H9 (cell line): Measurements from ENCODE around the gene FAM76A. TPM values are rescaled to one million over a fixed set of nuclear protein-coding genes. Genes with fewer than 3 reads are reported as not detected.
"Not testable (repeated sequence)": the region's sequence is repeated elsewhere in the genome, so short reads cannot be mapped to it uniquely, and the experiment has no call there.

Experiments used
- DNase-seq: peaks from one replicate; pipeline ENCODE4 v3.0.0-alpha.2; 2017
- H2AFZ ChIP-seq: one replicate; pipeline ENCODE4 v1.6.1; 2013; ENCODE audit warnings: mild to moderate bottlenecking, low read length, control low read depth, moderate library complexity
- H2AK5ac ChIP-seq: 2 replicates; pipeline ENCODE4 v1.6.1; 2013; ENCODE audit warnings: low read length, control low read depth, mixed read lengths; ENCODE audit not compliant: insufficient read length
- H2BK120ac ChIP-seq: one replicate; pipeline ENCODE4 v1.6.1; 2013; ENCODE audit warnings: low read depth, mild to moderate bottlenecking, low read length, control low read depth, inconsistent platforms; ENCODE audit not compliant: poor library complexity, severe bottlenecking
- H2BK12ac ChIP-seq: 2 replicates; pipeline ENCODE4 v1.6.1; 2013; ENCODE audit warnings: low read length, control low read depth, mixed read lengths, low read depth; ENCODE audit not compliant: insufficient read length
- H2BK15ac ChIP-seq: 2 replicates; pipeline ENCODE4 v1.6.1; 2013; ENCODE audit warnings: low read depth, low read length, control low read depth
- H2BK20ac ChIP-seq: one replicate; pipeline ENCODE4 v1.6.1; 2013; ENCODE audit warnings: low read depth, mild to moderate bottlenecking, low read length, control low read depth, inconsistent platforms; ENCODE audit not compliant: poor library complexity, severe bottlenecking
- H2BK5ac ChIP-seq: 2 replicates; pipeline ENCODE4 v1.6.1; 2013; ENCODE audit warnings: low read length, control low read depth, mixed read lengths; ENCODE audit not compliant: insufficient read length
- H3K14ac ChIP-seq: 2 replicates; pipeline ENCODE4 v1.6.1; 2013; ENCODE audit warnings: low read length, control low read depth; ENCODE audit not compliant: insufficient read depth
- H3K18ac ChIP-seq: 2 replicates; pipeline ENCODE4 v1.6.1; 2013; ENCODE audit warnings: low read depth, mild to moderate bottlenecking, mixed read lengths, low read length, control low read depth; ENCODE audit not compliant: insufficient read length
- H3K23ac ChIP-seq: 2 replicates; pipeline ENCODE4 v1.6.1; 2013; ENCODE audit warnings: low read length, control low read depth, mixed read lengths, low read depth; ENCODE audit not compliant: insufficient read length
- H3K23me2 ChIP-seq: 2 replicates; pipeline ENCODE4 v1.6.1; 2013; ENCODE audit warnings: low read depth, mild to moderate bottlenecking, mixed read lengths, low read length, control low read depth; ENCODE audit not compliant: insufficient read length, poor library complexity, severe bottlenecking
- H3K27ac ChIP-seq: 2 replicates; pipeline ENCODE4 v1.5.1; 2013; ENCODE audit warnings: low read length, control low read depth, mixed read lengths, low read depth; ENCODE audit not compliant: insufficient read length
- H3K27me3 ChIP-seq: 2 replicates; pipeline ENCODE4 v1.6.1; 2013; ENCODE audit warnings: low read length, control low read depth, inconsistent platforms; ENCODE audit not compliant: insufficient read depth
- H3K4ac ChIP-seq: 2 replicates; pipeline ENCODE4 v1.6.1; 2013; ENCODE audit warnings: low read depth, mild to moderate bottlenecking, control low read depth, inconsistent platforms, low read length, moderate library complexity
- H3K4me1 ChIP-seq: 2 replicates; pipeline ENCODE4 v1.6.1; 2013; ENCODE audit warnings: low read length, control low read depth, inconsistent platforms; ENCODE audit not compliant: insufficient read depth
- H3K4me2 ChIP-seq: 2 replicates; pipeline ENCODE4 v1.6.1; 2013; ENCODE audit warnings: low read length, control low read depth, mixed read lengths; ENCODE audit not compliant: insufficient read length, insufficient read depth
- H3K56ac ChIP-seq: 2 replicates; pipeline ENCODE4 v1.6.1; 2013; ENCODE audit warnings: low read depth, mild to moderate bottlenecking, mixed read lengths, low read length, control low read depth; ENCODE audit not compliant: insufficient read length
- H3K79me1 ChIP-seq: 2 replicates; pipeline ENCODE4 v1.6.1; 2013; ENCODE audit warnings: low read depth, mild to moderate bottlenecking, moderate library complexity, low read length, control low read depth, inconsistent platforms; ENCODE audit not compliant: insufficient read depth, poor library complexity, severe bottlenecking
- H3K79me2 ChIP-seq: 2 replicates; pipeline ENCODE4 v1.6.1; 2013; ENCODE audit warnings: low read length, control low read depth, inconsistent platforms; ENCODE audit not compliant: insufficient read depth
- H3K9ac ChIP-seq: 2 replicates; pipeline ENCODE4 v1.6.1; 2013; ENCODE audit warnings: low read length, control low read depth, mixed read lengths; ENCODE audit not compliant: insufficient read length; ENCODE audit errors: extremely low read depth
- H3K9me3 ChIP-seq: one replicate; pipeline ENCODE4 v1.6.1; 2013; ENCODE audit warnings: low read depth, low read length, inconsistent platforms; ENCODE audit not compliant: control insufficient read depth
- H3T11ph ChIP-seq: one replicate; pipeline ENCODE4 v1.6.1; 2013; ENCODE audit warnings: mild to moderate bottlenecking, low read length, control low read depth, inconsistent platforms
- H4K20me1 ChIP-seq: one replicate; pipeline ENCODE4 v1.6.1; 2013; ENCODE audit not compliant: control insufficient read depth, insufficient read length, insufficient read depth
- H4K5ac ChIP-seq: 2 replicates; pipeline ENCODE4 v1.6.1; 2013; ENCODE audit warnings: low read depth, mild to moderate bottlenecking, mixed read lengths, low read length, control low read depth; ENCODE audit not compliant: insufficient read length
- H4K8ac ChIP-seq: replicated peaks from 2 replicates; pipeline ENCODE4 v1.6.1; 2013; ENCODE audit warnings: low read length, control low read depth, mixed read lengths, low read depth; ENCODE audit not compliant: insufficient read length
- H4K91ac ChIP-seq: 2 replicates; pipeline ENCODE4 v1.6.1; 2013; ENCODE audit warnings: low read depth, mild to moderate bottlenecking, moderate library complexity, mixed read lengths, low read length, control low read depth; ENCODE audit not compliant: insufficient read length
- H3K27ac Mint-ChIP-seq, 3 experiments: 2 replicates in 2 of 3; 3 replicates in 1 of 3; pipeline ENCODE4 v1.8.0; 2020 to 2021; ENCODE audit warnings: mixed read lengths in 3 of 3, mild to moderate bottlenecking in 1 of 3, moderate library complexity in 1 of 3
- H3K27me3 Mint-ChIP-seq: 2 replicates; pipeline ENCODE4 v1.8.0; 2021; ENCODE audit warnings: low read depth, mild to moderate bottlenecking, moderate library complexity, mixed read lengths
- H3K36me3 Mint-ChIP-seq, 3 experiments: 2 replicates in 2 of 3; 3 replicates in 1 of 3; pipeline ENCODE4 v1.8.0; 2020 to 2021; ENCODE audit warnings: low read depth in 3 of 3, mixed read lengths in 3 of 3; ENCODE audit not compliant: insufficient read depth in 1 of 3
- H3K4me1 Mint-ChIP-seq, 2 experiments: 2 replicates each; pipeline ENCODE4 v1.8.0; 2020; ENCODE audit warnings: mixed read lengths in 2 of 2
- H3K4me3 Mint-ChIP-seq, 2 experiments: 2 replicates in 1 of 2; 3 replicates in 1 of 2; pipeline ENCODE4 v1.8.0; 2020 to 2021; ENCODE audit warnings: mild to moderate bottlenecking in 2 of 2, mixed read lengths in 2 of 2, moderate library complexity in 1 of 2
- H3K9me3 Mint-ChIP-seq, 2 experiments: 2 replicates in 1 of 2; 3 replicates in 1 of 2; pipeline ENCODE4 v1.8.0; 2020; ENCODE audit warnings: mild to moderate bottlenecking in 2 of 2, mixed read lengths in 2 of 2, moderate library complexity in 1 of 2
- CTCF ChIP-seq: fragments of 200-600 bp; sonication (generic); conservative IDR thresholded peaks from 3 replicates; pipeline ENCODE4 v1.8.0; 2021; ENCODE audit warnings: antibody characterized with exemption, mild to moderate bottlenecking
- WGBS: extraction: QIAGEN DNeasy Blood & Tissue Kit; methylation state at CpG from one replicate; pipeline ENCODE4 v1.1.7; 2013; ENCODE audit warnings: missing lambda C conversion rate, low lambda C conversion rate, mixed read lengths; ENCODE audit not compliant: insufficient read length; ENCODE audit errors: extremely low coverage; 5-methylcytosine and 5-hydroxymethylcytosine counted together
- total RNA-seq: library from RNA; stranded (reverse); gene quantifications from 2 replicates; pipeline ENCODE4 v1.2.1, GENCODE V29; 2021

Gene FAM76A
- total RNA-seq, 1 experiment from 2014 or later, result 10.6 TPM

- Histone ChIP-seq H3T11ph (no peak overlapping the region), H4K20me1 (no peaks in the 10 kb centered on the region), H3K4ac (no peak overlapping the region), H3K23ac (no peak overlapping the region), H3K9ac (no peak overlapping the region), H3K23me2 (peaks cover 7% of the 10 kb centered on the region), H3K79me1 (no peaks in the 10 kb centered on the region), H2BK20ac (no peak overlapping the region), H2AK5ac (no peak overlapping the region), H2BK5ac (no peak overlapping the region), H2AFZ (no peak overlapping the region), H3K56ac (no peak overlapping the region), H4K8ac (no peak overlapping the region), H3K18ac (no peak overlapping the region), H3K4me2 (no peak overlapping the region), H3K79me2 (no peaks in the 10 kb centered on the region), H2BK12ac (no peak overlapping the region), H2BK120ac (no peak overlapping the region), H3K9me3 (no peaks in the 10 kb centered on the region), H4K5ac (no peak overlapping the region), H3K27me3 (no peaks in the 10 kb centered on the region; the same call in 1 of the 2 replicates), H2BK15ac (no peak overlapping the region), H3K4me1 (no peaks in the 10 kb centered on the region), H4K91ac (no peak overlapping the region), H3K14ac (no peak overlapping the region), H3K27ac (no peak overlapping the region)
- no peak for DNase-seq
- no peak overlapping the region for H3K27ac Mint-ChIP-seq
- no peaks in the 10 kb centered on the region for H3K27me3 Mint-ChIP-seq
- no peak for TF ChIP-seq CTCF
- no peak overlapping the region for H3K4me3 Mint-ChIP-seq
- H3K9me3 Mint-ChIP-seq, result no peaks in the 10 kb centered on the region
- H3K4me1 Mint-ChIP-seq, result peaks cover 9 to 13% of the 10 kb centered on the region in 2 experiments
- no CpG with 5 or more reads among the region's 2 CpGs for WGBS
- H3K36me3 Mint-ChIP-seq, result no peaks in the 10 kb centered on the region; a peak in 1 of 7 replicates
Measured at GRCh38 chr1:27774654-27775053, 48.9 kb downstream of the FAM76A start.

GRCh38 chr1:27775336-27775735 lies 49.6 kb downstream of the FAM76A start:
- H3K9me3 ChIP-seq, H3K36me3 Mint-ChIP-seq, H4K5ac ChIP-seq, H3K4me2 ChIP-seq, H3K23ac ChIP-seq, H4K20me1 ChIP-seq, H3K9ac ChIP-seq, H3K4me3 Mint-ChIP-seq, H3K23me2 ChIP-seq, H3K79me1 ChIP-seq, H3K56ac ChIP-seq, H2AK5ac ChIP-seq, H3K79me2 ChIP-seq, H3K9me3 Mint-ChIP-seq, H3K27ac Mint-ChIP-seq, H2BK12ac ChIP-seq, H3K27me3 ChIP-seq, H2BK15ac ChIP-seq, H3K14ac ChIP-seq, H3K18ac ChIP-seq, H3K27ac ChIP-seq, DNase-seq, H2BK120ac ChIP-seq, H4K8ac ChIP-seq, H3T11ph ChIP-seq, H2BK20ac ChIP-seq, H2BK5ac ChIP-seq, H3K4me1 ChIP-seq, H2AFZ ChIP-seq, H4K91ac ChIP-seq, H3K27me3 Mint-ChIP-seq, H3K4ac ChIP-seq: not testable (repeated sequence)
- WGBS, result no CpG with 5 or more reads among the region's 3 CpGs
- H3K4me1 Mint-ChIP-seq, result peaks cover 9 to 13% of the 10 kb centered on the region in 2 experiments
